HK-2 (cell line): ENCODE measurements around the gene PCDHAC1.
"Not testable (repeated sequence)": the region's sequence is repeated elsewhere in the genome, so short reads cannot be mapped to it uniquely, and the experiment has no call there.

Source experiments
- DNase-seq: peaks from one replicate; pipeline ENCODE4 v3.0.0-alpha.2; 2018; ENCODE audit not compliant: unreplicated experiment

PCDHAC1 gene

GRCh38 chr5:140925806-140926442 lies at the start of gene PCDHAC1:
PCDHAC1 (plus strand) TSS chr5:140926299; CDS start chr5:140926893, 594 bp downstream.
- DNase-seq: no peak

DNA sequence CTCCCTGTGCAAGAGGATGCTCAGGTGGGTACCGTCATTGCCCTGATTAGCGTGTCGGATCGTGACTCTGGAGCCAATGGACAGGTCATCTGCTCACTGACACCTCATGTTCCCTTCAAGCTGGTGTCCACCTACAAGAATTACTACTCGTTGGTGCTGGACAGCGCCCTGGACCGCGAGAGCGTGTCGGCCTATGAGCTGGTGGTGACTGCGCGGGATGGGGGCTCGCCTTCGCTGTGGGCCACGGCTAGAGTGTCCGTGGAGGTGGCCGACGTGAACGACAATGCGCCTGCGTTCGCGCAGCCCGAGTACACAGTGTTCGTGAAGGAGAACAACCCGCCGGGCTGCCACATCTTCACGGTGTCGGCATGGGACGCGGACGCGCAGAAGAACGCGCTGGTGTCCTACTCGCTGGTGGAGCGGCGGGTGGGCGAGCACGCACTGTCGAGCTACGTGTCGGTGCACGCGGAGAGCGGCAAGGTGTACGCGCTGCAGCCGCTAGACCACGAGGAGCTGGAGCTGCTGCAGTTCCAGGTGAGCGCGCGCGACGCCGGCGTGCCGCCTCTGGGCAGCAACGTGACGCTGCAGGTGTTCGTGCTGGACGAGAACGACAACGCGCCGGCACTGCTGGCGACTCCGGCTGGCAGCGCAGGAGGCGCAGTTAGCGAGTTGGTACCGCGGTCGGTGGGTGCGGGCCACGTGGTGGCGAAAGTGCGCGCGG lies 49.4 kb upstream of the PCDHAC1 start:
- not testable (repeated sequence) for DNase-seq

GRCh38 chr5:140877262-140877581 lies 48.9 kb upstream of the PCDHAC1 start:
- no peak for DNase-seq

- DNase-seq: no peak
These were observed 44.1 kb upstream of the PCDHAC1 start, which contains the start of gene PCDHA13 for GRCh38 chr5:140881889-140882590. PCDHA13 (plus strand) TSS chr5:140882124; CDS start chr5:140882269, 145 bp downstream.

DNA sequence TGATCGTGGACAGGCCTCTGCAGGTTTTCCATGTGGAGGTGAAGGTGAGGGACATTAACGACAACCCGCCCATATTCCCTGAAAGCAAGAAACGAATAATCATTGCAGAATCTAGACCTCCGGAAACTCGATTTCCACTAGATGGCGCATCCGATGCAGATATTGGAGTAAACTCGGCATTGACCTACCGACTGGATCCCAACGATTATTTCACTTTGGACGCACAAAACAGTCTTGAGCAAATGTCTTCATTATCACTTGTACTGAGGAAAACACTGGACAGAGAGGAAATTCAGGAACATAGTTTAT lies 43.6 kb upstream of the PCDHAC1 start:
- DNase-seq: no peak

GRCh38 chr5:140883373-140883772 lies 42.7 kb upstream of the PCDHAC1 start:
- no peak for DNase-seq

DNA sequence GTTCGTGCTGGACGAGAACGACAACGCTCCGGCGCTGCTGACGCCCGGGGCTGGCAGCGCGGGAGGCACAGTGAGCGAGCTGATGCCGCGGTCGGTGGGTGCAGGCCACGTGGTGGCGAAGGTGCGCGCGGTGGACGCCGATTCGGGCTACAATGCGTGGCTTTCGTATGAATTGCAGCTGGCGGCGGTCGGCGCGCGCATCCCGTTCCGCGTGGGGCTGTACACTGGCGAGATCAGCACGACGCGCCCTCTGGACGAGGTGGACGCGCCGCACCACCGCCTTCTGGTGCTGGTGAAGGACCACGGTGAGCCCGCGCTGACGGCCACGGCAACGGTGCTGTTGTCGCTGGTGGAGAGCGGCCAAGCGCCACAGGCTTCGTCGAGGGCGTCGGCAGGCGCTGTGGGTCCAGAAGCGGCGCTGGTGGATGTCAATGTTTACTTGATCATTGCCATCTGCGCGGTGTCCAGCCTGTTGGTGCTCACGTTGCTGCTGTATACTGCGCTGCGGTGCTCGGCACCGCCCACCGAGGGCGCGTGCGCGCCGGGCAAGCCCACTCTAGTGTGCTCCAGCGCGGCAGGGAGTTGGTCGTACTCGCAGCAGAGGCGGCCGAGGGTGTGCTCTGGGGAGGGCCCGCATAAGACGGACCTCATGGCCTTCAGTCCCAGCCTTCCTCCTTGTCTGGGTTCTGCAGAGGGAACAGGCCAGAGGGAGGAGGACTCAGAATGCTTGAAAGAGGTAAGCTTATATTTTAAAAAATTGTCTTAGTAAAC lies 42.0 kb upstream of the PCDHAC1 start:
- DNase-seq: no peak

DNA sequence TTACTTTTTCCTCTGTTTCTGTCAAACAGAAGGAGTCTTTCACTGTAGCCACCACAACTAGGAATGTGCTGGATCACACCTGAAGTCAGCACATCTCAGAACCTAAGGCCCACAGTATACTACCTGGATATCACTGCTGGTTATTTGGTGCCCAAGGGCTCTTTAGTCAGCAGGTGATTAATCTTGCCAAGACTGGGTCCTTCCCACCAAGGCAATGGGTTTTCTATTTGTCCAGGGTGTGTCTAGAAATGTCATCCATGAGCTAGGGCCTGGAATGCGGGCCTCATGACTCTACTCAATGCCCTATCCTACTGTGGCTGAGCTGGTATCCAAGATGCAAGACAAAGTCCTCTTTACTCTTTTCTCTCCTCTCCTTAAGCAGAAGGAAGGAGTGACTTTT lies 9.8 kb upstream of the PCDHAC1 start:
- DNase-seq: no peak

GRCh38 chr5:140923601-140924000 lies 2.5 kb upstream of the PCDHAC1 start:
- DNase-seq: no peak

GRCh38 chr5:140926443-140927227 lies 536 bp downstream of the PCDHAC1 start:
- no peak for DNase-seq

DNA sequence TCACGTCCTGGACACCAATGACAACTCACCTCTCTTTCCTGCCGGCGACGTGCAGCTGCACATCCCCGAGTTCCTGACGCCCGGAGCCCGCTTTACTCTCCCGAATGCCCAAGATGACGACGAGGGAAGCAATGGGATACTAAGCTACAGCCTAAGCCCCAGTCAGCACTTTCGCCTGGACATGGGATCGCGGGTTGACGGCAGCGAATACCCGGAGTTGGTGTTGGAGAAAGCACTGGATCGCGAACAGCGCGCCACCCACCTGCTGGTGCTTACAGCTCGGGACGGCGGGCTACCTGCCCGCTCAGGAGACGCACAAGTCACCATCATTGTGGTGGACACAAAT lies 1.1 kb downstream of the PCDHAC1 start:
- DNase-seq: no peak

- no peak for DNase-seq
These were observed 9.0 kb downstream of the PCDHAC1 start for GRCh38 chr5:140934964-140935606.

- DNase-seq: no peak
These were observed 20.5 kb downstream of the PCDHAC1 start for GRCh38 chr5:140946578-140946977.

GRCh38 chr5:140951636-140952035 lies 25.5 kb downstream of the PCDHAC1 start:
- DNase-seq: no peak

DNA sequence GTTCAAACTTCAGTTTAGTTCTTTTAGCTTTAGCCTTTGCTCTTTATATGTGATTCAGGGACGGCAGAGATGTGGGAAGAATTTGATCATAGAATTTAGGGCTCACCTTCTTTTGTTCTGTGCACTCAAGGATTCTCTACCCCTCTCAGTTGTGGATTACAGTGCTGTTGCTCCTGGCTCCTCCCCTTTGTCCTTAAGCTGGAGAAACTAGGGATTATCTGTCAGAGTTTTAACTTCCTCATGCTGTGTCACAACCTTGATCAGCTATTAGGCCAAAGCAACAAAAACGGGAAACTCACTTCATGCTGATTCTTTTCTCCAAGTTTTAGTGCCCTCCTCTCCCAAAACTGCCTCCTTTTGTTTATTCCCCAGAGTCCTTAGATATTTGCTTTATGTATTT lies 27.1 kb downstream of the PCDHAC1 start:
- no peak for DNase-seq

- DNase-seq: no peak
These were observed 36.1 kb downstream of the PCDHAC1 start for GRCh38 chr5:140962190-140962589.

DNA sequence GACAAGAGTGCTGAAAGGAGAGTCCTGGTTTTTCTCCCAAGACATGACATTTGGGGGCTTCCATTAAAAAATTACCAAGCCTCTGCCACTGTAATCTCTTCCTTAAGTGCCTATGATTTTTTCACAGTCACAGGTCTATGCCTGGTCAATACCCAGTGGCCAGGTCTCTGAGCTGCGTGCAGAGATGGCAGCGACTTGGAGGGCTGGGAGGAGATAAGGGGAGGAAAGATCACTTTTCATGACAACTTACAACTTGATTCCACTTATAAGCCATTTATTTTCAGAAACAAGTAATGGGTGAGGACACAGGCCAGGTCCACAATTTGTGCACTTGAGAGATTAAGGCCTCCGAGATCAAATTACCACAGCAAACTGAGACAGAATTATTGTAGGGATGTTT lies 38.3 kb downstream of the PCDHAC1 start:
- DNase-seq: no peak

DNA sequence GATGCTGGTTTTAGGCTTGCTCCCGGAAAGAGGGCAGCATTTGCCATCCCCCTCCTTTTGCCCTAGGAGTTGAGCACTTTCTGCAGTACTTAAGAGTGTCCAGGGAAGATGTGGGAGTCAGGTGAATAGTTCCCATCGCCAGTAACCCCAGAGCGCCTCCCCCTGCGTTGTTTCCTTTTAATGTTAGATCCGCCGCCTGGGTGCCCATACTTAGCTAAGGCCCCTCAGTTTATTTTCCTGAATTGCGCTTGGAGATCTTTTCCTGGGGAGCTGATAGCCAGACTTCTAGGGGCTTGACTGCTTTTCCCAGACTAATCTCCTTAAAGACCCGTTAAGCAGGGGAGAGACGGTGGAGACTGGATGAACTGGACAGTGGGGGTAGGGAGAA lies 39.8 kb downstream of the PCDHAC1 start:
- DNase-seq: no peak

DNA sequence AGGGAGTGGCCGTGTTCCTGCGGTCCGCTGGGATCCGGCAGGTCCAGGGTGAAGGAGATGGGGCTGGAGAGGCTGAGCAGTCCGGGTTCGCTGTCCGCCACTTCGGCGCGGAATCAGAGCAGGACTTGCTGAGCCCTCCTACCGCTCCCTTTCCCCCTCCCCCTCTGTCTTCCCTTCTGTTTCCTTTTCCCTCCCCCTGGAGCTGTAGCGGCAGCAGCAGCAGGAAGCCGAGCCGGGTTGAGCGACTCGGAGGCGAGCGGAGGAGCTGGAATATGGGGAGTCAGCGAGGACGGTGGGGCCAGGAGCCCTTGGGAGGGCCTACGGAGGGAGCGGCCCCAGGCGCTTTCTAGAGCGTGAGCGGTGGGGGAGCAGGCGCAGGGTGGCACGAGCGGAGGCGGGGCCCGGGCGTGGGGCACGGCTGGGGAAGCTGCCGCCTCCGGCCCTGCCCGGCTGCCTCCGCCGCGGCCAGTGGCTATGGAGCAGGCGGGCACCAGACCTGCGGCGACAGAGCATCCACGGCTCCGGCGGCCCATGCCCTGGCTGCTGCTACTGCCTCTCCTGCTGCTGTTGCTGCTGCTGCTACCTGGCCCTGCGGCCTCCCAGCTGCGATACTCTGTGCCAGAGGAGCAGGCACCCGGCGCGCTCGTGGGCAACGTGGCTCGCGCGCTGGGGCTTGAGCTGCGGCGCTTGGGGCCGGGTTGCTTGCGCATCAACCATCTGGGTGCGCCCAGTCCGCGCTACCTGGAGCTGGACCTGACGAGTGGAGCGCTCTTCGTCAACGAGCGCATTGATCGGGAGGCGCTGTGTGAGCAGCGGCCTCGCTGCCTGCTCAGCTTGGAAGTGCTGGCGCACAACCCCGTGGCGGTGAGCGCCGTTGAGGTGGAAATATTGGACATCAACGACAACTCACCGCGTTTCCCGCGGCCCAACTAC lies 40.5 kb downstream of the PCDHAC1 start, which contains the start of gene PCDHAC2:
Gene PCDHAC2, plus strand, starts transcription at position 184 of the 933 bp plus-strand sequence. Its CDS starts 291 bp downstream, at position 475.
- DNase-seq: peak; percentile 17
